Measurements from ENCODE around the gene TLCD3B.
"Not testable (repeated sequence)": the region's sequence is repeated elsewhere in the genome, so short reads cannot be mapped to it uniquely, and the experiment has no call there.

TLCD3B gene

GRCh38 chr16:30060836-30061554, 29.9 kb upstream of the TLCD3B start:
- no peak for DNase-seq

- DNase-seq: no peak
These were observed 29.3 kb upstream of the TLCD3B start for GRCh38 chr16:30060346-30060745.

DNA sequence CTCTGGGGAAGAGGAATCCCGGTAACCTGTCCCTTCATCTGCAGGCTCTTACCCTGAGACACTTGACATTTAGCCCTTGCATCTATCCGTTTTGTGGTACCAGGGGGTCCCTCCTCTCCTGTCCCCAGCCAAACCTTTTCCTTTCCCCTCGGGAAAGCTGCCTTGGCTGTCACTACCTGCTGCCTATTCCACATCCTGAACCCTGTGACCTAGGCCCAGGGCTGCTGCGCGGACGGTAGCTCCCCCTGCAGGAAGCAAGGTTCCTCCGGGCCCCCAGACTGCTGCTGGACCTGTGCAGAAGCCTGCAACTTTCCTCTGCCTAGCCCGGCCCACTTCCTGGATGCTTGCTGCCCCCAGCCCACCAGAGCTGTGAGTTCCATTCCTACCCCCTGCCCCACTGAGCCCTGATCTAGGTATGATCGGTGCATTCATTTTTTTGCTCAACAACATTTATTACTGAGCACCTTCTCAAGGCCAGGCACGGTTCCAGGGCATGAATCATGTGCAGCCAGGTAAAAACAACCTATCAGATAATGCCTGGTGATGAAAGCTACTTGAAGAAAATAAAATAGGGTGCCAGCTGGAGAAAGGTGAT, 24.0 kb upstream of the TLCD3B start:
- no peak for DNase-seq

GRCh38 chr16:30054451-30054850, 23.4 kb upstream of the TLCD3B start:
- no peak for DNase-seq

- no peak for DNase-seq
These were observed 22.4 kb upstream of the TLCD3B start for GRCh38 chr16:30053376-30054015.

- peak; percentile 90 for DNase-seq
These were observed 21.8 kb upstream of the TLCD3B start for GRCh38 chr16:30052671-30053372.

GRCh38 chr16:30051518-30051917, 20.4 kb upstream of the TLCD3B start:
- DNase-seq: no peak

DNA sequence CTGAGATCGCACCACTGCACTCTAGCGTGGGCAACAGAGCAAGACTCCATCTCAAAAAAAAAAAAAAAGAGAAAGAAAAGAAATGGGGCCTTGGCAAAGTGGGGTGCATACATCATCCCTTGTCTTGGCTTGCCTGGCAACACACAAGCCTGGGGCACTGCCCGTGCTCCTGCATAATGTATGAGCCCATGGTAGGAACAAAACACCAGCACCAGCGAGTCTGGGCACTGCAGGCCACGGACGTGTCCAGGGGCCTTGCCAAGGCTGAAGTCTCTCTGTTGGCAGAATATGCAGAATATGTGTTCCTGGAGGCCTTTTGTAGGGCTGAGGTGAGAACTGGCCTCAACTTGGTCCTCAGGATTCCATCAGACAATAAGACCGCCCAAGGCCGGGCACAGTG, 18.8 kb upstream of the TLCD3B start:
- no peak for DNase-seq

DNA sequence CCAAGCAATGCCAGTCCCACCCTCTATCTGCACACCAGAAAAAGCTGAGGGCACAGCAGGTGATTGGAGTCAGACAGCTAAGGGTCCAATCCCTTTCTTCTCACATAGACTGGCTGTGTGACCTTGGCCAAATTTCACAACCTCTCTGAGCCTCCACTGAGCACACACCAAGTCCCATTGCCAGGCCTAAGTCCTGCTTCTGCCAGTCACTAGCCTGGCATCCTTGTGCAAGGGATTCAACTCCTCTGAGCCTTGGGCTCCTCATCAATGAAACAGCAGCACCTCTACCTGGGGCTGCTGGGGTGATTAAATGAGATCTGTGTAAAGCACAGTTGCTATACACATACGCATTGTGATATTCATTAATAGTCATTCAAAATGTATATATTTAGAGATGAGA, 15.5 kb upstream of the TLCD3B start:
- no peak for DNase-seq

DNA sequence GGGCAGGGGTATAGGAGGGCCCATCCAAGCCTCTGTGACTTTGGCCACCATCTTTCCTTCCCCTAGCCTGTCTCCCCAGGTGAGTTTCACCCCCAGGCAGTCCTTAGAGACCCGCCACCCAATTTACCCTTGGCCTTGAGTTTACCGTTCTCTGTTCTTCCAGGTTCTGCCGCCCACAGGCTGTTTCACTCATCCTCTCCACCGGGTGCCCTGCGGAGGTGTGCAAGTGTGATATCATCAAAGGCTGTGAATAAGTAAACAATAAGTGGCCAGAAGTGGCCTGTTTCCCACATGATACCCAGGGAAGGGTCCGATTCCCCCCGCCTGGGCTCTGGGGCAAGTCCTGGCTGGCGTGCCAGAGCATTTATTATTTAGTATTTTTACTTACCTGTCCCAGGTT, 15.1 kb upstream of the TLCD3B start:
- no peak for DNase-seq

DNA sequence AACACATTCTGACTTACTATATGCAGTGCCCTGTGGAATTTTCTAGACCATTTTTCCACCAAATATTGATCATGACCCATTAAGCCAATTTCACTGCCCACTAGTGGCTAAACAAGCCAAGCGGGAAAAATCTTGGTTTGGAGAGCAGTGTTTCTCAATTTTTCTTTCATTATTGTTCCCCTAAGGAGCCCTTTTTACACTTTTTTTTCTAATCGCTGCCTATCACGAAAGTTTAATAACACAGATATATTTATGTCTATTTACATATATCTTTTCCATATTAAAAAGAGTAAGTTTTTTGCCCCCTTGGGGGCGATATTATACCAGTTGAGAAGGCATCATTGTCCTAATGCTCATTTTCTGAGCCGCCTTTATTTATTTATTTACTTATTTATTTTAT, 10.8 kb upstream of the TLCD3B start:
- DNase-seq: no peak

DNA sequence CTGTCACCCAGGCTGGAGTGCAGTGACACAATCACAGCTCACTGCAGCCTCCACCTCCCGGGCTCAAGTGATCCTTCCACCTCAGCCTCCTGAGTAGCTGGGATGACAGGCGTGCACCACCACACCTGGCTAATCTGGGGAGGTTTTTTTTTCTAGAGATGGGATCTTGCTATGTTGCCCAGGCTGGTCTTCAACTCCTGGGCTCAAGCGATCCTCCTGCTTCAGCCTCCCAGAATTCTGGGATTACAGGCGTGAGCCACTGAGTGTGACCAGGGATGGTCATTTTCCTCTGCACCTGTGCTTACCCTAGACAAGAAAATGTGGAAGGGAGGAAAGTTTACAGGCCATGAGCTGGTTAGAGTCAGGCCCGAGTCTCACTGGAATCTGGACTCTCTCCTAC, 9.6 kb upstream of the TLCD3B start:
- DNase-seq: not testable (repeated sequence)

DNA sequence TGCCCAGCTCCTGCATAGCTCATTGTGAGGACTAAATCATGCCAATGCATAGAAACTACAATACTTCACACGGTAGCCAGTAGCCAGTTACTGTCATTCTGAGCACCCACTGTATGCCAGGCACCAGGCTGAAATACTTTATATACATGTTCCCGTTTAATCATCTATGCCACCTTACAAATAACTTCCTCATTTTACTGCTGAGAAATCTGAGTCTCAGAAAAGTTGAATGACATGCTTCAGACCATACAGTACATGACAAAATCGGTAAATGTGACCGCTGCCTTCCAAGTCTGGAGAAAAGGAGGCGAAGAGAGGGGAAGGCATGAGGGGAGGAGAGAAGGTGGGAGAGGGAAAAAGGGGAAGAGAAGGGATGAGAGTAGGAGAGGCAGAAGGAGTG, 9.2 kb upstream of the TLCD3B start:
- no peak for DNase-seq

GRCh38 chr16:30033270-30033669, 2.2 kb upstream of the TLCD3B start:
- no peak for DNase-seq

DNA sequence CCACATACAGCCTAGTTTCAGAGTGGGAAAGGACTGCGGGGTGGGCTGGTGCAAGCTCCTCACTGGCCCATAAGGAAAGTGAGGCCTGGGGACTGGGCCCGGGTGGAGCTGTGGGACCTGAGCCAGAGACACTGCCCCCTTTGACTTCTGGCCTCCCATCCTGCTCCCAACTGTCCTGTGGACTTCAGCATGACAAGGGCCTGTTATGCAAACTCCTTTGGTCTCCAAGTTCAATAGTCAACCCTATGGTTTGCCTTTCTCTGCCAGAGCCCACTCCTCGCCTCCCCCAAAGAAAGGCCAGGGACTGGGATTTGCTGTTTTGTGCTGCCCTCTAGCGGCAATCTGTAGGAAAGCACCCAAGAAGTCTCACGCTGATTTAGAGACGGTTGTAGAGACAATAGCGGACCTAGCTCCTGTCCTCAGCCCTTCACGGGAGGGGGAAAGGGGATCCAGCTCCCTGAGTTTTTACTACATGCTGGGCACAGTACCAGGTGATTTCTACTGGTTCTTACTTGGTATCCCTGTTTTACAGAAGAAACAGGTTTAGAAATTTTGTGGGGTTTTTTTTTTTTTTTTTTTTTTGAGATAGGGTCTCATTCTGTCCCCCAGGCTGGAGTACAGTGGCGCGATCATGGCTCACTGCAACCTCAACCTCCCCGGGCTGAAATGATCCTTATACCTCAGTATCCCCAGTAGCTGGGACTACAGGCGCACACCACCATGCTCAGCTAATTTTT, 1.2 kb upstream of the TLCD3B start:
- DNase-seq: peak; percentile 81

GRCh38 chr16:30031477-30031918, 427 bp upstream of the TLCD3B start:
- no peak for DNase-seq

- no peak for DNase-seq
These were observed 923 bp downstream of the TLCD3B start for GRCh38 chr16:30030011-30030685.

DNA sequence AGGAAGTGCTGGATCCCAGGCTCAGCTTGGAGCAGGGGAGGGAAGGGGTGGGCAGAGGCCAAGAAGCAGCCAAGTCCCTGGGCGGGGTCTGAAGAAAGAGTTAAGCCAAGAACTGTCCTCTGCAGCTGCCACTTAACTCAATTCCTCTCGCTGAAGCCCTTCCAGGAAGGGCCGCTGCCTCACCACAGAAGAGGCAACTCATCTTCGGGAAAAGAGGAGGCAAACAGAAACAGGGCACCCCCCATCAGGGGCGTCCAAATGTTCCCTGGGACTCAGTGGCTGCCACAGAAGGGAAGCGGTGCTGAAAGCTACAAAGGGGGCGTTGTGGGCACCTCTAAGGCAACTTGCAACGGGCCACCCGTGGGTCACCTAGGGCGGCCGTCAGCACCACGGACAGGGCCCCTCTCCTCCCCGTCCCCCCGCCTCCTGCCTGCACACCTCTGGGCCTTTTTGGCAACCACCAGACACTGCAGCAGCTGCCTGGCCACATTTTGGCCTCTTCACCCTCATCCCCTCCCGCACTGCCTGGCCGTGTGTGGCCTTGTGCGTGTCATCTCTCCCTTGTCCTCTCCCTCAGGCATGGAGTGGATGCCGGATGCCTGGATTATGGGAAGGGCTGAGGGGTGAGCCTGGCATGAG, 2.5 kb downstream of the TLCD3B start:
- no peak for DNase-seq

GRCh38 chr16:30027588-30028437, 3.3 kb downstream of the TLCD3B start:
- no peak for DNase-seq

GRCh38 chr16:30026449-30026848, 4.6 kb downstream of the TLCD3B start:
- no peak for DNase-seq

DNA sequence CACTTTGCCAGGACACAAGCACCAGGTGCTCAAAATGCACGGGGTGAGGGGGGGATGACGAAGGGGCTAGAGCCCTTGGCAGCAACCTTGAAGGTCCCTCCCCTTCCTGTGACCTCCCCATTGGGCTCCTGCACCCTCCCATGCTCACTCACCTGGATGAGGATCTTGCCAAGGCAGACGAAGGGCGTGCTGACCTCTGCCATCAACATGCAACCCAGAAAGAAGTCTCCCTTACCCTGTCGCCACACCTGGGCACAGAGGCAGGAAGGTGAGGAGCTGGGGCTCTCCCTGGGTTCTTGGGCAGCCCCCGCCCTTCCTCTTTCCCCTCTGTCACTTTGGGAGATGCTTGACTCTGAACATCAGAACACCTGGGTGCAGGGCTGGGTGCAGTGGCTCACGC, 5.5 kb downstream of the TLCD3B start:
- no peak for DNase-seq

Data from NCI-H1092 (cell line).